HG03066 (cell line): Measurements from ENCODE around the gene FGF14.
A peak's percentile ranks its signal among the peaks of the same experiment; 100 is the strongest.

Source experiments
- ATAC-seq: cut with Tn5 transposase; IDR thresholded peaks from one replicate; pipeline ENCODE4 v1.9.1; 2021; ENCODE audit warnings: low read depth; ENCODE audit not compliant: unreplicated experiment

Gene FGF14

GRCh38 chr13:102401766-102402165 is at the start of gene FGF14:
Gene FGF14 (minus strand): TSS chr13:102402048.
- no peak for ATAC-seq

GRCh38 chr13:102443249-102443648 is 41.4 kb upstream of the FGF14 start:
- no peak for ATAC-seq

- ATAC-seq, result peak; percentile 36
Measured at GRCh38 chr13:102441085-102441484, 39.2 kb upstream of the FGF14 start.

- ATAC-seq, result peak; percentile 42
Measured at GRCh38 chr13:102440259-102440936, 38.5 kb upstream of the FGF14 start.

- ATAC-seq, result no peak
Measured at GRCh38 chr13:102422690-102423089, 20.8 kb upstream of the FGF14 start.

- ATAC-seq, result no peak
Measured at GRCh38 chr13:102405499-102406100, 3.8 kb upstream of the FGF14 start.

- no peak for ATAC-seq
Measured at GRCh38 chr13:102402290-102402689, 442 bp upstream of the FGF14 start.

- no peak for ATAC-seq
Measured at GRCh38 chr13:102401265-102401664, 583 bp downstream of the FGF14 start.

GRCh38 chr13:102400675-102401145 is 1.1 kb downstream of the FGF14 start:
- ATAC-seq, result no peak

- ATAC-seq, result peak; percentile 37
Measured at GRCh38 chr13:102399791-102400674, 1.8 kb downstream of the FGF14 start.

GRCh38 chr13:102395939-102396338 is 5.9 kb downstream of the FGF14 start:
- no peak for ATAC-seq

- no peak for ATAC-seq
Measured at GRCh38 chr13:102395174-102395573, 6.7 kb downstream of the FGF14 start.

- peak; percentile 92 for ATAC-seq
Measured at GRCh38 chr13:102394158-102395053, 7.4 kb downstream of the FGF14 start.

- ATAC-seq, result no peak
Measured at GRCh38 chr13:102392481-102393209, 9.2 kb downstream of the FGF14 start.

- no peak for ATAC-seq
Measured at GRCh38 chr13:102386461-102386860, 15.4 kb downstream of the FGF14 start.

- no peak for ATAC-seq
Measured at GRCh38 chr13:102380012-102380411, 21.8 kb downstream of the FGF14 start.

GRCh38 chr13:102376318-102376717 is 25.5 kb downstream of the FGF14 start:
- no peak for ATAC-seq

- no peak for ATAC-seq
Measured at GRCh38 chr13:102374726-102375125, 27.1 kb downstream of the FGF14 start.

GRCh38 chr13:102374233-102374632 is 27.6 kb downstream of the FGF14 start:
- ATAC-seq, result no peak

- no peak for ATAC-seq
Measured at GRCh38 chr13:102373221-102373620, 28.6 kb downstream of the FGF14 start.
